ENCODE measurements around the gene SOX30. TPM values are rescaled to one million over a fixed set of nuclear protein-coding genes. Genes with fewer than 3 reads are reported as not detected.
"Not testable (repeated sequence)": the region's sequence is repeated elsewhere in the genome, so short reads cannot be mapped to it uniquely, and the experiment has no call there.

Gene SOX30
- total RNA-seq, 2 experiments from 2014 or later, result not detected

- Mint-ChIP-seq H3K36me3 (ENCODE audit: low read depth) (no peaks in the 10 kb centered on the region), H3K9me3 (no peaks in the 10 kb centered on the region), H3K4me3 (no peak overlapping the region), H3K4me1 (ENCODE audit: low read depth) (no peaks in the 10 kb centered on the region), H3K27me3 (no peaks in the 10 kb centered on the region), H3K27ac (no peak overlapping the region)
- intact Hi-C loops (cut with DNase I, micrococcal nuclease), result no loop called here
- no peak overlapping the region for H3K27ac ChIP-seq (ENCODE audit: low read depth in 1 of 2, low read length in 2 of 2)
- H3K4me3 ChIP-seq (ENCODE audit: low read length), result no peak overlapping the region
- no peaks in the 10 kb centered on the region for H3K36me3 ChIP-seq (ENCODE audit: insufficient read depth, low read length)
- ChIA-PET POLR2A (no interaction called here), CTCF (no interaction called here)
- TF ChIP-seq, protein P1, sequence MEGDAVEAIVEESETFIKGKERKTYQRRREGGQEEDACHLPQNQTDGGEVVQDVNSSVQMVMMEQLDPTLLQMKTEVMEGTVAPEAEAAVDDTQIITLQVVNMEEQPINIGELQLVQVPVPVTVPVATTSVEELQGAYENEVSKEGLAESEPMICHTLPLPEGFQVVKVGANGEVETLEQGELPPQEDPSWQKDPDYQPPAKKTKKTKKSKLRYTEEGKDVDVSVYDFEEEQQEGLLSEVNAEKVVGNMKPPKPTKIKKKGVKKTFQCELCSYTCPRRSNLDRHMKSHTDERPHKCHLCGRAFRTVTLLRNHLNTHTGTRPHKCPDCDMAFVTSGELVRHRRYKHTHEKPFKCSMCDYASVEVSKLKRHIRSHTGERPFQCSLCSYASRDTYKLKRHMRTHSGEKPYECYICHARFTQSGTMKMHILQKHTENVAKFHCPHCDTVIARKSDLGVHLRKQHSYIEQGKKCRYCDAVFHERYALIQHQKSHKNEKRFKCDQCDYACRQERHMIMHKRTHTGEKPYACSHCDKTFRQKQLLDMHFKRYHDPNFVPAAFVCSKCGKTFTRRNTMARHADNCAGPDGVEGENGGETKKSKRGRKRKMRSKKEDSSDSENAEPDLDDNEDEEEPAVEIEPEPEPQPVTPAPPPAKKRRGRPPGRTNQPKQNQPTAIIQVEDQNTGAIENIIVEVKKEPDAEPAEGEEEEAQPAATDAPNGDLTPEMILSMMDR (IDR thresholded peaks at IDR 0.05), result no peak
- H3K4me1 ChIP-seq (ENCODE audit: insufficient read depth, low read length), result no peaks in the 10 kb centered on the region
- no peak for DNase-seq
- ATAC-seq (ENCODE audit: poor library complexity), result no peak
- H3K27me3 ChIP-seq (ENCODE audit: control insufficient read depth in 1 of 2, insufficient read depth in 2 of 2, low read length in 2 of 2), result no peaks in the 10 kb centered on the region
- no peaks in the 10 kb centered on the region for H3K9me3 ChIP-seq (ENCODE audit: control insufficient read depth in 1 of 2, insufficient read depth in 1 of 2, low read length in 2 of 2)
Observed at GRCh38 chr5:157679801-157680200, 27.6 kb upstream of the SOX30 start.

DNA sequence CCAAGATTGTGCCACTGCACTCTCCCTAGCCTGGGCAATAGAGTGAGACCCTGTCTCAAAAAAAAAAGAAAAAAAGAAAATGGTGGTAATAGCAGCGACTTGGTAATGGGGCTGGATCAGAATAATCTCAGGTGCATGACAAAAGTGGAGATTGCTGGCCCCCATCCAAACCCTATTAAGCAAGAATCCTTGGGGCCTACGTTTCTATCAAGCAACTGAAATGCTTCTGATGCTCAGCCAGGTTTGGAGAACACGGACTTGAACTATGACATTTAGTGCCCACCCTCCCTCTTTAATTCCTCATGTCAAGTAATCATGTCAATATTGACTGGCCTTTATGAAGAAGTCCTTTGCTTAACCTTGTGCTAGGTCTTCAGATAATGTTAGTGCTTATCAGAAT is 25.7 kb upstream of the SOX30 start:
- Mint-ChIP-seq H3K27ac (no peak overlapping the region), H3K9me3 (no peaks in the 10 kb centered on the region), H3K27me3 (no peaks in the 10 kb centered on the region), H3K4me1 (ENCODE audit: low read depth) (no peaks in the 10 kb centered on the region), H3K36me3 (ENCODE audit: low read depth) (no peaks in the 10 kb centered on the region), H3K4me3 (no peak overlapping the region)
- no peak overlapping the region for H3K27ac ChIP-seq (ENCODE audit: low read depth in 1 of 2, low read length in 2 of 2)
- DNase-seq (no peak), ATAC-seq (ENCODE audit: poor library complexity) (no peak)
- CTCF ChIA-PET, result no interaction called here
- no peaks in the 10 kb centered on the region for H3K4me1 ChIP-seq (ENCODE audit: insufficient read depth, low read length)
- POLR2A ChIA-PET, result no interaction called here
- no peaks in the 10 kb centered on the region for H3K9me3 ChIP-seq (ENCODE audit: control insufficient read depth in 1 of 2, insufficient read depth in 1 of 2, low read length in 2 of 2)
- H3K36me3 ChIP-seq (ENCODE audit: insufficient read depth, low read length), result no peaks in the 10 kb centered on the region
- TF ChIP-seq, protein P1 (IDR thresholded peaks at IDR 0.05), result no peak
- no peaks in the 10 kb centered on the region for H3K27me3 ChIP-seq (ENCODE audit: control insufficient read depth in 1 of 2, insufficient read depth in 2 of 2, low read length in 2 of 2)
- intact Hi-C loops (cut with DNase I, micrococcal nuclease), result no loop called here
- H3K4me3 ChIP-seq (ENCODE audit: low read length), result no peak overlapping the region

GRCh38 chr5:157674351-157674750 is 22.1 kb upstream of the SOX30 start:
- H3K36me3 Mint-ChIP-seq (ENCODE audit: low read depth); POLR2A ChIA-PET; intact Hi-C loops (cut with DNase I, micrococcal nuclease); H3K4me3 ChIP-seq (ENCODE audit: low read length); H3K9me3 Mint-ChIP-seq; H3K36me3 ChIP-seq (ENCODE audit: insufficient read depth, low read length); DNase-seq; H3K27ac Mint-ChIP-seq; H3K9me3 ChIP-seq (ENCODE audit: control insufficient read depth in 1 of 2, insufficient read depth in 1 of 2, low read length in 2 of 2); CTCF ChIA-PET; ATAC-seq (ENCODE audit: poor library complexity); H3K27ac ChIP-seq (ENCODE audit: low read depth in 1 of 2, low read length in 2 of 2); H3K4me3 Mint-ChIP-seq: not testable (repeated sequence)
- H3K27me3 Mint-ChIP-seq, result peaks cover 12% of the 10 kb centered on the region
- H3K27me3 ChIP-seq (ENCODE audit: control insufficient read depth in 1 of 2, insufficient read depth in 2 of 2, low read length in 2 of 2), result peaks cover 12 to 14% of the 10 kb centered on the region in 2 experiments
- H3K4me1 ChIP-seq (ENCODE audit: insufficient read depth, low read length), result peaks cover 16% of the 10 kb centered on the region
- peaks cover 23% of the 10 kb centered on the region for H3K4me1 Mint-ChIP-seq (ENCODE audit: low read depth)

GRCh38 chr5:157672976-157673375 is 20.7 kb upstream of the SOX30 start:
- Mint-ChIP-seq H3K27ac (no peak overlapping the region), H3K4me1 (ENCODE audit: low read depth) (peaks cover 23% of the 10 kb centered on the region), H3K27me3 (peaks cover 12% of the 10 kb centered on the region), H3K4me3 (peak overlapping the region; percentile 87), H3K9me3 (no peaks in the 10 kb centered on the region), H3K36me3 (ENCODE audit: low read depth) (peaks cover 3% of the 10 kb centered on the region)
- Histone ChIP-seq H3K36me3 (ENCODE audit: insufficient read depth, low read length) (no peaks in the 10 kb centered on the region), H3K9me3 (ENCODE audit: control insufficient read depth in 1 of 2, insufficient read depth in 1 of 2, low read length in 2 of 2) (peaks cover 0 to 5% of the 10 kb centered on the region in 2 experiments), H3K4me3 (ENCODE audit: low read length) (no peak overlapping the region), H3K4me1 (ENCODE audit: insufficient read depth, low read length) (peaks cover 16% of the 10 kb centered on the region), H3K27me3 (ENCODE audit: control insufficient read depth in 1 of 2, insufficient read depth in 2 of 2, low read length in 2 of 2) (peaks cover 12 to 14% of the 10 kb centered on the region in 2 experiments), H3K27ac (ENCODE audit: low read depth in 1 of 2, low read length in 2 of 2) (no peak overlapping the region)
- DNase-seq (no peak), ATAC-seq (ENCODE audit: poor library complexity) (no peak)
- intact Hi-C loops (cut with DNase I, micrococcal nuclease), result no loop called here
- TF ChIP-seq, protein P1 (IDR thresholded peaks at IDR 0.05), result no peak
- POLR2A ChIA-PET, result no interaction called here
- CTCF ChIA-PET, result no interaction called here

Data from CD4-positive, alpha-beta T cell (primary cell).